Activated naive CD4-positive, alpha-beta T cell treated with anti-CD3 and anti-CD28 coated beads, Interleukin-2, amount 10 ng/mL, durations not matched to agents 7 days and 5 days (primary cell): ENCODE results near the gene NPLOC4.
A peak's percentile ranks its signal among the peaks of the same experiment; 100 is the strongest.

Source experiments
- CTCF ChIA-PET: fragments of 350-600 bp; sonication (Branson Sonifier 250); formaldehyde crosslinking; loops from one replicate; lab custom pipeline; 2021; ENCODE audit warnings: antibody characterized with exemption; lab: Charles Lee
- DNase-seq: peaks from one replicate; pipeline ENCODE4 v3.0.0-alpha.2; 2020
- H3K27ac Mint-ChIP-seq: one replicate; pipeline ENCODE4 v1.8.0; 2021; ENCODE audit warnings: mild to moderate bottlenecking, moderate library complexity, mixed read lengths
- H3K27me3 Mint-ChIP-seq: one replicate; pipeline ENCODE4 v1.8.0; 2021; ENCODE audit warnings: mild to moderate bottlenecking, mixed read lengths
- H3K36me3 Mint-ChIP-seq: one replicate; pipeline ENCODE4 v1.8.0; 2021; ENCODE audit warnings: mixed read lengths
- H3K4me1 Mint-ChIP-seq: one replicate; pipeline ENCODE4 v1.8.0; 2021; ENCODE audit warnings: mixed read lengths
- H3K4me3 Mint-ChIP-seq: one replicate; pipeline ENCODE4 v1.8.0; 2021; ENCODE audit warnings: mild to moderate bottlenecking, moderate library complexity, mixed read lengths
- H3K9me3 Mint-ChIP-seq: one replicate; pipeline ENCODE4 v1.8.0; 2021; ENCODE audit warnings: mixed read lengths

NPLOC4 gene

DNA sequence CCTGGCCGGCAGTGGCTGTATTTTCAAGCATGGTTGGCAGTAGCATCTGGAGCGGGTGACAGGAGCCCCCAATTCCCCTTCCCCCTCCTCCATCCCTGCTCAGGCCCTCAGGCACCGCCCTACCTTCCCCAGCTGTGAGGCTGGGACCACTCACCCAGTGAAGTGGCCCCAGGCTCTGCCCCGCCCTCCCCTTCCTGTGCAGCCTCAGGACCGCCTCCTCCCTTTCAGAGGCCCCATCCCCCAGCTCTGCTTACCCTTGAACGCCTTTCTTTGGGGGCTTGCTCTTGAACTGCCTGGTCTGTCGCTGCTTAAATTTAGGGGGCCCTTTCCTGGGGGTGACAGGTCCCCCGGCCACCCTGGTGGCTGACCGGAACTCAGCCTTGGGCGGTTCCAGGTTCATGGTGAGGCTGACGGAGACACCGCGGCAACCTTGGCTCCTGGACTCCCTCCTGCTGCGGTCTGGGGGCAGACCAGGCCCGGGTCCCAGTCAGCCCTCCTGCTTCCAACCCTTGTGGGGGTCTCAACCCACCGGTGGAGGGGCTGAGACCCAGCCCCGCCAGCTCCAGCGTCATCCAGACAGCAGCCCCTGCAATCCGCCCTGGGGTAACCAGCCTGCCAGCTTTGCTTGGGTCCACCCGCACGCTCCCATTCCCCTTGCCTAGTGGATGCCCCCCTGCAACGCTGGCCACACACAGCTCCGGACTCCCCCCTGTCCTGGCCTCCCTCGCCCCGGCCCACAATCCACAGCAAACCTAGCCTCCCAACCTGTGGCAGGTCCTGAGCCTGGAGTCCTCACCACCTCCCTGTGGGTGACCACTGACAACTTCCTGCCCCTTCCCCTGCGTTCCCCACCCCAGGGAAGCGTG is 16.2 kb upstream of the NPLOC4 start:
- DNase-seq: peak; percentile 61
- Mint-ChIP-seq H3K27ac (peak overlapping the region; percentile 88), H3K27me3 (peaks cover 39% of the 10 kb centered on the region), H3K9me3 (peaks cover 6% of the 10 kb centered on the region), H3K4me3 (peak overlapping the region; percentile 85), H3K36me3 (peaks cover 4% of the 10 kb centered on the region), H3K4me1 (peaks cover 34% of the 10 kb centered on the region)
- CTCF ChIA-PET: no interaction called here

DNA sequence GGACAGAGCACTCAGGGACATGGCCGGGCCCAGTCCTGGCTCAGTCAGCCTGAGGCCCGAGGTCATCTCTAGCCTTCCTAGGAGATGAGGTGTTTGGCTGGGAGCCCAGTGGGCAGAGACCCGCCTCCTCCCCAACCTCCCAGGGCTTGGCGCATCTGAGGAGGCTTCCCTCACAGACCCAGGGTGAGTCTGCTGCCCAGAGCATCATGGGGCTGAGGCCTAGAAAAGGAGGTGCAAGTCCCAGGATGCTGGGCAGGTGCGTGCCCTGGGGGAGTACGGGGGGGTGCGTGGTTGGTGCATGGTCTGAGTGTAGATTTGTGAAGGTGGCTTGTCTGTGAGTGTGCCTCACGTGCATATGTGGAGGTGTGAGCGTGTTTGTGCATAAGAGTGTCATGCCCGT is 14.8 kb upstream of the NPLOC4 start:
- Mint-ChIP-seq H3K27ac (no peak overlapping the region), H3K27me3 (peaks cover 53% of the 10 kb centered on the region), H3K36me3 (peaks cover 4% of the 10 kb centered on the region), H3K4me1 (peaks cover 26% of the 10 kb centered on the region), H3K9me3 (peaks cover 6% of the 10 kb centered on the region), H3K4me3 (peak overlapping the region; percentile 45)
- CTCF ChIA-PET: no interaction called here
- no peak for DNase-seq

DNA sequence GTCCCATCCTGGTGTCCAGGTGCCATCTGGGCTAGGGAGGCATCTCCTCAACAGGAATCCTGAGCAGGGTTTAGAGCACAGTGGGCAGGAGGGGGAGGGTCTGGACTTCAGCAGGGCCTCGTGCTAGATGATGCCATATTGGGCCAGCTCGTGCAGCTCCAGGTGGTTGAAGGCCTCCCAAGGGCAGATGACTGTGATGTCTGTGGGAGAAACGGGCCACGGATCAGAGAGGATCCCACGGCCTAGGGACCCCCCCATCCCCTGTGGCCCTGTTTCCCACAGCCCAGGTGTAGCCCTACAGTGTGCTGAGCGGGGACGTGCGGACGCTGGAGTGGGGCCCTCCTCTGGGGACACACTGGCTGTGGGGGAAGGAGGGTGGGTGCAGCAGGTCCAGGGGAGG is 14.0 kb upstream of the NPLOC4 start:
- Mint-ChIP-seq H3K36me3 (peaks cover 4% of the 10 kb centered on the region), H3K4me3 (no peak overlapping the region), H3K9me3 (peaks cover 6% of the 10 kb centered on the region), H3K4me1 (peaks cover 23% of the 10 kb centered on the region), H3K27me3 (peaks cover 60% of the 10 kb centered on the region), H3K27ac (no peak overlapping the region)
- no peak for DNase-seq
- CTCF ChIA-PET: interaction anchor here (0.5 kb wide), 1 partner anchor 90 kb away, joined by 3 read pairs; no protein-coding TSS in a partner anchor

DNA sequence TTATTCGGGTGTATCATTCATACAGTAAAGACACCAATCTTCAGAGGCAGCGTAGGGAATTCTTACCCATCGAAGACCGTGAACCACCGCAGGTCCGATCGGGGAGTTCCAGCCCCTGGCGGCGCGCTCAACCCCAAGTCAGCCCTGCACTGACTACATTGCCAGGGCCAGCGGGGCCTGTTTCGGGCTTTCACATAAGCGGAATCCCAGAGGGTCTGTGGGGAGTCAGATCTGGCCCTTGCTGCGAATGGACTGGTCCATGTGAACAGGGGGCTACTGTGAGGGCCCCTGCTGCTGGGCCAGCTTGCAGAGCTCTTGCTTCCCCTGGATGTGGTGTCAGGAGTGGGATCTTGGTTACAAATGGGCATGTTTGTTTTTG is 11.8 kb upstream of the NPLOC4 start:
- peaks cover 4% of the 10 kb centered on the region for H3K36me3 Mint-ChIP-seq
- H3K27ac Mint-ChIP-seq: no peak overlapping the region
- CTCF ChIA-PET: interaction anchor here (0.7 kb wide), 1 partner anchor 1393 kb away, joined by 3 read pairs; no protein-coding TSS in a partner anchor
- no peak for DNase-seq
- H3K4me1 Mint-ChIP-seq: peaks cover 12% of the 10 kb centered on the region
- H3K9me3 Mint-ChIP-seq: peaks cover 6% of the 10 kb centered on the region
- H3K27me3 Mint-ChIP-seq: peaks cover 62% of the 10 kb centered on the region
- no peak overlapping the region for H3K4me3 Mint-ChIP-seq

DNA sequence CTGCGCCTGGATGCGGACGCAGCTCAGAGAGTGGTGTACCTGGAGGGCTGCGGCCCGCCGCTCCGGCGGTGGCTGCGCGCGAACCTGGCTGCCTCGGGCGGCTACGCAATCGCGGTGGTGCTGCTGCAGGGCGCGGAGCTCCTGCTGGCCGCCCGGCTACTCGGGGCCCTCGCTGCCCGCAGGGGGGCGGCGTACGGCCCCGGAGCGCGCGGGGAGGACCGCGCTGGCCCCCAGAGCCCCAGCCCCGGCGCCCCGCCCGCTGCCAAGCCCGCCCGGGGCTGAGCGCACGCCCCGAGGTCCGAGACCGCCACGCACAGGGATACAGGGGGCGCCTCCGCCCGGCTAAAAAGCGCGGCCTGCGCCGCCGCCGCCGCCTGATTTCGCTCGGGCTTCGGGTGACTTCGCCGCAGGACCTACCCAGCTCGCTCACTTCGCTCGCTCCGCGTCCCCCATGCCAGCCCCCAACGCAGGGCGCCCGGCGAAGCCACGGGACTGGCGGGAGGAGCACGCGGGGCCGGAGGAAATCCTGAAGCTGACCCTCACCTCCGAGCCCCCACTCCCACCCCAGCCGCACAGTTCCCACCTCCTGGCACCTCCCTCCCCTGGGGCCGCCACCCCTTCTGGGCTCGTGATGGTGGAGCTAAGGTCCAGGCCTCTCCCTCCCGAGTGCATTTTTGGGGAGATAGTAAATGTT is 11.2 kb upstream of the NPLOC4 start:
- no peak overlapping the region for H3K4me3 Mint-ChIP-seq
- CTCF ChIA-PET: no interaction called here
- H3K4me1 Mint-ChIP-seq: peaks cover 7% of the 10 kb centered on the region
- H3K9me3 Mint-ChIP-seq: peaks cover 6% of the 10 kb centered on the region
- peaks cover 2% of the 10 kb centered on the region for H3K36me3 Mint-ChIP-seq
- no peak for DNase-seq
- H3K27ac Mint-ChIP-seq: no peak overlapping the region
- H3K27me3 Mint-ChIP-seq: peaks cover 58% of the 10 kb centered on the region

DNA sequence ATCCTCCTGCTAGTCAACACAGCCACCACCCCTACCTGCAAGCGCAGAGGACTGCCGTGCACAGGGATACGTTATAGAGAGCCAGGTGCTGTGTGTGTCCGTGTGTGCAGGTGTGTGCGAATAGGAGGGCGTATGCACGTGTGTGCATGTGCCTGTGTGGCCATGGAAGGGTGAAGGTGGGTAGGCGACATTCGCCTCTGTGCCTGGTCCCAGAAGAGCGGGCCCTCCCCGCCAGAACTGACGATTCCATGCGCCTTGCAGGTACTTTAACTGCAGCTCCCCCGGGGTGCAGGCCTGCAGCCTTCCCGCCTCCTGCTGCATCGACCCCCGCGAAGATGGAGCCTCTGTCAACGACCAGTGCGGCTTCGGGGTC is 10.7 kb upstream of the NPLOC4 start:
- peaks cover 6% of the 10 kb centered on the region for H3K9me3 Mint-ChIP-seq

DNA sequence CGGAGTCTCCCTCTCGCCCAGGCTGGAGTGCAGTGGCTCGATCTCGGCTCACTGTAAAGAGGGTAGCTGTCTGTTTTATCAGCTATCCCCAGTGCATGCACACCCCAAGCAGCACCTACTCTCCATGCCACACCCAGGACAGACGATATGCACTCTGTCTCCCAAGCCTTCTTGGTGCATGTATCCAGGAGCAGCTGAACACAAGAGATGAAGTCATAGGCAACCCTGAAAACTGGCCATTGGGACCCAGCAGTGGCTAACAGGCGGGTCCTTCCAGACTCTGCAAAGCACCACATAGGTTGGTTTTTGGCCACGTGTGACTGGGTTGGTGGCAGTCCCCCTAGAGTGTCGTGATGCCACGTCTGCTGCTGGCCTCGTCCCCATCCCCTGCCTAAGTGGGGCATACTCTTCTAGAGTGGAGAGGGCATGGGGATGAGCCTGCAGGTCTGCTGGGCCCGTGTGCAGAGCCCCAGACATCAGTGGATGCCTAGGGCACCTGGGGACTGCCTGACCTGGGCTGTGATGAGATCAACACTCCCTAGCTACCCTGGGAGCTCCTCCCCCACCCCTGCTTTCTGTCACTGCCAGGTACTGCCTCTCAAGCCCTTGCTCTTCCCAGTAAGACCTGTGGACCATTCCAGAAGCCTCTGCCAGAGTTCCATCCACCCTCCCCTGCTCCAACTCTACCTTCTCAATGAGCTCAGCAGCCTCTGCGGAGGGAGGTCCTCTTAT is 10.1 kb upstream of the NPLOC4 start:
- peaks cover 6% of the 10 kb centered on the region for H3K9me3 Mint-ChIP-seq
- peaks cover 58% of the 10 kb centered on the region for H3K27me3 Mint-ChIP-seq
- CTCF ChIA-PET: interaction anchor here (0.6 kb wide), 1 partner anchor 18 kb away, joined by 3 read pairs; no protein-coding TSS in a partner anchor
- peaks cover 5% of the 10 kb centered on the region for H3K4me1 Mint-ChIP-seq
- no peak overlapping the region for H3K27ac Mint-ChIP-seq
- DNase-seq: no peak
- H3K4me3 Mint-ChIP-seq: no peak overlapping the region
- peaks cover 2% of the 10 kb centered on the region for H3K36me3 Mint-ChIP-seq

More for the DNA sequence above, 10.7 kb upstream of the NPLOC4 start:
- Mint-ChIP-seq H3K27me3 (peaks cover 58% of the 10 kb centered on the region), H3K4me1 (peaks cover 5% of the 10 kb centered on the region), H3K4me3 (no peak overlapping the region), H3K27ac (no peak overlapping the region), H3K36me3 (peaks cover 2% of the 10 kb centered on the region)
- DNase-seq: no peak
- CTCF ChIA-PET: no interaction called here

DNA sequence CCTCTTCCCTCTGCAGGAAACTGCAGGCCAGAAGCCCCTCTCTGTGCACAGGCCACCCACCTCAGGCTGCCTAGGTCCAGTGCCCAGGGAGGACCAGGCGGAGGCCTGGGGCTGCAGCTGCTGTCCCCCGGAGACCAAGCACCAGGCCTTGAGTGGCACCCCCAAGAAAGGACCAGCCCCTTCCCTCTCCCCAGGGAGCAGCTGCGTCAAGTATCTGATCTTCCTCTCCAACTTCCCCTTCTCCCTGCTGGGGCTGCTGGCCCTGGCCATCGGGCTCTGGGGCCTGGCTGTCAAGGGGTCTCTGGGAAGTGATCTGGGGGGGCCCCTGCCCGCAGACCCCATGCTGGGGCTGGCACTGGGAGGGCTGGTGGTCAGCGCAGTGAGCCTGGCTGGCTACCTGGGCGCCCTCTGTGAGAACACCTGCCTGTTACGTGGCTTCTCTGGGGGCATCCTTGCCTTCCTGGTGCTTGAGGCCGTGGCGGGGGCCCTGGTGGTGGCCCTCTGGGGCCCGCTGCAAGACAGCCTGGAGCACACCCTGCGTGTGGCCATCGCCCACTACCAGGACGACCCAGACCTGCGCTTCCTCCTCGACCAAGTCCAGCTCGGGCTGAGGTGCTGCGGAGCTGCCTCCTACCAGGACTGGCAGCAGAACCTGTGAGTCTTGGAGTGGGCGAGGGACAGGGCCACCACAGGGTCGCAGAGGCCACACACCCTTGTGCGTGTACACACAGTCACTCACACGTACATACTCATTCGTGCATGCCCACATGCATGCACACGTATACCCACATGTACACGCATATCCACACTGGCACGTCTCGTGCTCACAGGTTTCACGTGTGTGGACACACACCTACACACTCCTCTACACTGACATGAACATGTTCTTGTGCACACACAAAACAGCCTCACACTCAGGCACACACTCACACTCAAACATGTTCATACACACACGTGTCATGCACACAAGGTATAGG is 8.4 kb upstream of the NPLOC4 start:
- Mint-ChIP-seq H3K4me3 (no peak overlapping the region), H3K36me3 (peaks cover 2% of the 10 kb centered on the region), H3K9me3 (peaks cover 6% of the 10 kb centered on the region), H3K27ac (no peak overlapping the region), H3K27me3 (peaks cover 43% of the 10 kb centered on the region), H3K4me1 (no peaks in the 10 kb centered on the region)
- CTCF ChIA-PET: no interaction called here
- no peak for DNase-seq

DNA sequence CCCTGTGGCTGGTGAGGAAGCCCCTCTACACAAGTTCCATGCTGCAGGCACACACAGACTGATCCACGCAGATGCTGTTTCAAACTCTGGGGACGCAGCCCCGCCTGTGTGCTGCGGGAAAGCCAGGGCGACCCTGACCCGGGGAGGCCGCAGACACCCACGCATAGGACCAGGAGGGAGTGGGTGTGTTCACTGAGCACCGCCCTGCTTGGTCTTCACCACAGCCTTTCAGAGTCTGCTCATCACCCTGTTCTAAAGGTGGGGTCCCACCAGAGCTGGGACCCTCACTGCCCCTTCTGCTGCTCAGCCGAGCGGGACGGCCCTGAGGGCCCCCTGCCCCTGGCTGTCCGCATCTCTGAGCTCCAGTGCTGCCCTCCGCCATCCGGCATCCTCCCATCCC is 7.6 kb upstream of the NPLOC4 start:
- no peak for DNase-seq
- Mint-ChIP-seq H3K4me3 (no peak overlapping the region), H3K27me3 (peaks cover 37% of the 10 kb centered on the region), H3K27ac (no peak overlapping the region), H3K9me3 (peaks cover 6% of the 10 kb centered on the region), H3K36me3 (no peaks in the 10 kb centered on the region), H3K4me1 (no peaks in the 10 kb centered on the region)
- CTCF ChIA-PET: no interaction called here

DNA sequence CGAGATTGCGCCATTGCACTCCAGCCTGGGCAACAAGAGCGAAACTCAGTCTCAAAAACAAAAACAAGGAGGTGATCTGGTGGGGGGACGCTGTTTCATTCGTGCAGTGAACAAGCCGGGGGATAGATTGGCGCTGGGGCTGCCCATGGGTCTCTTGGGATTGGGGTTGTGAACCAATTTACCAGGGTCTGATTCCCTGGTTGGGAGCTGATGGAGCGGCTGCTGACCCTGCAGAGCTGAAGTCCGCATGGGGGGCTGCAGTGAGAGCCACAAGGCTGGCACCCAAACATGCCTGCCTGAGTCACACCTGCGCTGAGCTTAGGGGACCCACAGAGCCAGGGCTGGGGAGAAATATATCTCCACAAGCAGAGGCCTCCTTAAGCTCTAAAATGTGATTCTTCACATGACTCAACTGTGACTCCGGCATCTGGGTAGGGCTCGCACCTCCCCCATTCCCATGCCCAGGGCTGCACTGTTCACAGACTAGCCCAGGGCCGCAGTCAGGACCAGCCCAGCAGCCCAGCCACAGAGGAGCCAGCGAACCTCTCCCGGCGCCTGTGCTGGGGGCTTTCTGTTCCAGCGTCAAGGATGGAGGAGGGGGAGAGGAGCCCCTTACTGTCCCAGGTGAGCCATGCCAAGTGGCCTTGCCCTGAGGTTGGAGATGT is 5.0 kb upstream of the NPLOC4 start:
- Mint-ChIP-seq H3K9me3 (no peaks in the 10 kb centered on the region), H3K4me3 (no peak overlapping the region), H3K36me3 (no peaks in the 10 kb centered on the region), H3K27me3 (peaks cover 16% of the 10 kb centered on the region), H3K4me1 (peaks cover 2% of the 10 kb centered on the region), H3K27ac (no peak overlapping the region)
- no peak for DNase-seq
- CTCF ChIA-PET: no interaction called here

DNA sequence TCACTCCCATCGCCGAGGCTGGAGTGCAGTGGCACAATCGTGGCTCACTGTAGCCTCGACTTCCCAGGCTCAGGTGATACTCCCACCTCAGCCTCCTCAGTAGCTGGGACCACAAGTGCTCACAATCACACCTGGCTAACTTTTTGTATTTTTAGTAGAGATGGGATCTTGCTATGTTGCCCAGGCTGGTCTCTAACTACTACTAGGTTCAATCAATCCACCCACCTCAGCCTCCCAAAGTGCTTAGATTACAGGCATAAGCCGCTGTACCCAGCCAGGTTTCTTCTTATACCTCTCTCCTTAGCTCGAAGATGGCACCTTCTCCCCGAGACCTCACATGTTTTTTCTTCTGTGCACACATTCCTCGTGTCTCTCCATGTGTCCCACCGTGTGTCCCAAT is 3.1 kb upstream of the NPLOC4 start:
- Mint-ChIP-seq H3K36me3 (peaks cover 2% of the 10 kb centered on the region), H3K27ac (no peak overlapping the region), H3K9me3 (no peaks in the 10 kb centered on the region), H3K4me1 (peaks cover 14% of the 10 kb centered on the region), H3K27me3 (peaks cover 4% of the 10 kb centered on the region), H3K4me3 (no peak overlapping the region)
- CTCF ChIA-PET: no interaction called here
- DNase-seq: no peak

DNA sequence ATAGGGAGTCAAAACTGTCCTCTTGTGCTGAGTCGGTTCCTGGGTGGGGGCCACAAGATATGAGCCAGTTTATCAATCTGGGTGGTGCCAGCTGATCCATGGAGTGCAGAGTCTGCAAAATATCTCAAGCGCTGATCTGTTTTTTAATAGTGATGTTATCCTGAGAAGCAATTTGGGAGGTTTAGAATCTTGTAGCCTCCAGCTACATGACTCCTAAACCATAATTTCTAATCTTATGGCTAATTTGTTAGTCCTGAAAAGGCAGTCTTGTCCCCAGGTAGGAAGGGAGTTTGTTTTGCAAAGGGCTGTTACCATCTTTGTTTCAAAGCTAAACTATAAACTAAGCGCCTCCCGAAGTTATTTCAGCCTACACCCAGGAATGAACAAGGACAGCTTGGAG is 1.8 kb upstream of the NPLOC4 start:
- CTCF ChIA-PET: no interaction called here
- peaks cover 17% of the 10 kb centered on the region for H3K4me1 Mint-ChIP-seq
- no peak for DNase-seq
- H3K36me3 Mint-ChIP-seq: peaks cover 2% of the 10 kb centered on the region
- peaks cover 4% of the 10 kb centered on the region for H3K27me3 Mint-ChIP-seq
- peak overlapping the region; percentile 14 for H3K4me3 Mint-ChIP-seq
- no peaks in the 10 kb centered on the region for H3K9me3 Mint-ChIP-seq
- H3K27ac Mint-ChIP-seq: no peak overlapping the region

DNA sequence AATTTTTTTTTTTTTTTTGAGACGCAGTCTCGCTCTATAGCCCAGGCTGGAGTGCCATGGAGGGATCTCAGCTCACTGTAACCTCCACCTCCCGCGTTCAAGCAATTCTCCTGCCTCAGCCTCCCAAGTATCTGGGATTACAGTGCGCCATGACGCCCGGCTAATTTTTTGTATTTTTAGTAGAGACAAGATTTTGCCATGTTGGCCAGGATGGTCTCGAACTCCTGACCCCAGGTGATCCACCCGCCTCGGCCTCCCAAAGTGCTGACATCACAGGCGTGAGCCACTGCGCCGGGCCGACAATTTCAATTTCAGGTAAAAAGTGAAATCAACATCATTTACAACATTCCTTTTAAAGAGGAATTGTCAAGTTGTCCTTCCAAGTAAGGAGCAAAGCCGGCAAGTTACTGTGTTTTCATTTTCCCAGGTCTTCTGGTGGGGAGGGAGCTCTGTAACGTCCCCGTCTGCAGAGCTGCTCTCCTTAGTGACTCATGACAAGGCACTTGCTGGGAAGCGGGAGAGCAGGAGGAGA is 873 bp downstream of the NPLOC4 start:
- Mint-ChIP-seq H3K27ac (peak overlapping the region; percentile 80), H3K4me1 (peaks cover 21% of the 10 kb centered on the region)
- no peak for DNase-seq

More for the DNA sequence above, 873 bp downstream of the NPLOC4 start:
- Mint-ChIP-seq H3K9me3 (no peaks in the 10 kb centered on the region), H3K36me3 (peaks cover 9% of the 10 kb centered on the region), H3K27me3 (peaks cover 4% of the 10 kb centered on the region), H3K4me3 (peak overlapping the region; percentile 89)
- CTCF ChIA-PET: no interaction called here
